Esophagus muscularis mucosa (tissue), 4 donors: ENCODE measurements around the gene PLXNA4. TPM values are rescaled to one million over a fixed set of nuclear protein-coding genes. Genes with fewer than 3 reads are reported as not detected.

Experiments used
- DNase-seq: peaks from one replicate; pipeline ENCODE4 v3.0.0-alpha.2; 2017; ENCODE audit errors: extremely low spot score
- H3K27ac ChIP-seq, 4 donors: fragments of 200-600 bp; sonication (generic); replicated peaks in 1 of 4; 1 replicate in 3 of 4; 2 replicates in 1 of 4; pipeline ENCODE4 v1.5.1; 2016 to 2019; ENCODE audit warnings: mild to moderate bottlenecking in 1 of 4
- H3K27me3 ChIP-seq, 4 donors: fragments of 200-600 bp; sonication (generic); one replicate each; pipeline versions ENCODE4 v1.5.1 to v1.6.0; 2016 to 2019
- H3K36me3 ChIP-seq, 4 donors: fragments of 200-600 bp; sonication (generic); one replicate each; pipeline ENCODE4 v1.5.1; 2016 to 2019
- H3K4me1 ChIP-seq, 4 donors: fragments of 200-600 bp; sonication (generic); one replicate each; pipeline ENCODE4 v1.5.1; 2016 to 2019
- H3K4me3 ChIP-seq, 4 donors: fragments of 200-600 bp; sonication (generic); 1 replicate in 2 of 4; 2 replicates in 2 of 4; pipeline ENCODE4 v1.5.1; 2016 to 2019; ENCODE audit warnings: mild to moderate bottlenecking in 4 of 4, moderate library complexity in 1 of 4
- H3K9me3 ChIP-seq, 4 donors: fragments of 200-600 bp; sonication (generic); 1 replicate in 3 of 4; 2 replicates in 1 of 4; pipeline ENCODE4 v1.5.1; 2016 to 2019
- CTCF ChIP-seq, 3 experiments: fragments of 200-600 bp in 2 of 3; fragments of 450-650 bp in 1 of 3; sonication (generic) in 2 of 3; IDR thresholded peaks; one replicate each; pipeline ENCODE4 v1.5.1; 2017 to 2019; ENCODE audit warnings: antibody characterized with exemption in 3 of 3, mild to moderate bottlenecking in 2 of 3, moderate library complexity in 1 of 3
- EP300 ChIP-seq: sonication (generic); formaldehyde crosslinking; IDR thresholded peaks from one replicate; pipeline ENCODE4 v1.6.1; 2017; ENCODE audit warnings: antibody characterized with exemption
- POLR2A ChIP-seq: fragments of 450-650 bp; IDR thresholded peaks from one replicate; pipeline ENCODE4 v1.6.1; 2017; ENCODE audit warnings: antibody characterized with exemption, moderate library complexity, mild to moderate bottlenecking, low read depth
- POLR2AphosphoS5 ChIP-seq, 2 donors: sonication (generic); formaldehyde crosslinking; IDR thresholded peaks; one replicate each; pipeline ENCODE4 v1.6.1; 2017; ENCODE audit warnings: antibody characterized with exemption in 2 of 2
- WGBS: methylation state at CpG from one replicate; pipeline ENCODE4 v1.1.5; 2018; 5-methylcytosine and 5-hydroxymethylcytosine counted together
- intact Hi-C: fragments of 100-400 bp; cut with DNase I; formaldehyde crosslinking; loops from one replicate; pipeline ENCODE4 v1.15.1; 2023
- total RNA-seq, 4 donors: library from RNA; depleted of rRNA; stranded (reverse); fragments of >200 nt; gene quantifications; one replicate each; pipeline versions ENCODE4 v1.1.0 to v1.2.1, GENCODE V29; 2016

The PLXNA4 gene
- total RNA-seq, 4 donors from 2014 or later: 5.0 to 9.5 (median 6.6) TPM

- 95% methylated on average over 5 of the region's 5 CpGs for WGBS
- H3K36me3 ChIP-seq: peaks cover 0 to 30% (median 4%) of the 10 kb centered on the region in 4 donors
- H3K4me3 ChIP-seq: no peak overlapping the region
- intact Hi-C loops: no loop called here
- peaks cover 3 to 25% (median 14%) of the 10 kb centered on the region in 4 donors for H3K4me1 ChIP-seq
- TF ChIP-seq POLR2AphosphoS5 (IDR thresholded peaks at IDR 0.05) (no peak), POLR2A (no peak), EP300 (no peak), CTCF (IDR thresholded peaks at IDR 0.05) (no peak)
- H3K27ac ChIP-seq: no peak overlapping the region
- H3K9me3 ChIP-seq: no peaks in the 10 kb centered on the region
- no peak for DNase-seq
- H3K27me3 ChIP-seq: no peaks in the 10 kb centered on the region
Measured at GRCh38 chr7:132137681-132138080, 438.6 kb downstream of the PLXNA4 start.

- intact Hi-C loops: no loop called here
- 82% methylated on average over 8 of the region's 8 CpGs for WGBS
- peaks cover 0 to 41% (median 5%) of the 10 kb centered on the region in 4 donors for H3K36me3 ChIP-seq
- no peak overlapping the region for H3K27ac ChIP-seq
- peaks cover 0 to 7% (median 6%) of the 10 kb centered on the region in 4 donors for H3K4me1 ChIP-seq
- TF ChIP-seq POLR2AphosphoS5 (IDR thresholded peaks at IDR 0.05) (no peak), EP300 (no peak), POLR2A (no peak), CTCF (IDR thresholded peaks at IDR 0.05) (no peak)
- H3K27me3 ChIP-seq: no peaks in the 10 kb centered on the region
- no peak overlapping the region for H3K4me3 ChIP-seq
- DNase-seq: no peak
- H3K9me3 ChIP-seq: no peaks in the 10 kb centered on the region
Measured at GRCh38 chr7:132135746-132136385, 440.4 kb downstream of the PLXNA4 start.

GRCh38 chr7:132134814-132135445 is 441.3 kb downstream of the PLXNA4 start:
- WGBS: 90% methylated on average over 5 of the region's 5 CpGs
- H3K36me3 ChIP-seq: peaks cover 0 to 48% (median 5%) of the 10 kb centered on the region in 4 donors
- intact Hi-C loops: no loop called here
- no peaks in the 10 kb centered on the region for H3K4me1 ChIP-seq
- no peak overlapping the region for H3K27ac ChIP-seq
- no peak for DNase-seq
- H3K27me3 ChIP-seq: no peaks in the 10 kb centered on the region
- H3K4me3 ChIP-seq: no peak overlapping the region
- no peak for TF ChIP-seq POLR2A
- TF ChIP-seq EP300: no peak
- no peaks in the 10 kb centered on the region for H3K9me3 ChIP-seq

- Histone ChIP-seq H3K27ac (no peak overlapping the region), H3K27me3 (no peaks in the 10 kb centered on the region), H3K4me1 (no peaks in the 10 kb centered on the region), H3K9me3 (no peaks in the 10 kb centered on the region), H3K4me3 (no peak overlapping the region), H3K36me3 (peaks cover 0 to 51% (median 12%) of the 10 kb centered on the region in 4 donors)
- DNase-seq: no peak
- TF ChIP-seq CTCF (IDR thresholded peaks at IDR 0.05) (no peak), POLR2A (no peak), POLR2AphosphoS5 (IDR thresholded peaks at IDR 0.05) (no peak), EP300 (no peak)
- intact Hi-C loops: no loop called here
- 92% methylated on average over 4 of the region's 6 CpGs for WGBS
Measured at GRCh38 chr7:132133501-132133900, 442.8 kb downstream of the PLXNA4 start.

GRCh38 chr7:132131196-132131595 is 445.1 kb downstream of the PLXNA4 start:
- peaks cover 0 to 42% (median 12%) of the 10 kb centered on the region in 4 donors for H3K36me3 ChIP-seq
- TF ChIP-seq POLR2A (no peak), CTCF (IDR thresholded peaks at IDR 0.05) (no peak), EP300 (no peak)
- intact Hi-C loops: no loop called here
- WGBS: 83% methylated on average over 3 of the region's 3 CpGs
- no peaks in the 10 kb centered on the region for H3K9me3 ChIP-seq
- no peaks in the 10 kb centered on the region for H3K4me1 ChIP-seq
- no peak overlapping the region for H3K27ac ChIP-seq
- H3K4me3 ChIP-seq: no peak overlapping the region
- no peaks in the 10 kb centered on the region for H3K27me3 ChIP-seq
- DNase-seq: no peak
